Stimulated activated CD8-positive, alpha-beta memory T cell treated with anti-CD3 and anti-CD28 coated beads, Interleukin-7, amount 100 ng/mL, for 4 hours (primary cell): ENCODE results near the gene ATP6V0E1.

ENCODE experiments used
- DNase-seq, 2 donors: peaks; one replicate each; pipeline ENCODE4 v3.0.0-alpha.2; 2020; ENCODE audit warnings: low read depth in 2 of 2

The ATP6V0E1 gene

DNA sequence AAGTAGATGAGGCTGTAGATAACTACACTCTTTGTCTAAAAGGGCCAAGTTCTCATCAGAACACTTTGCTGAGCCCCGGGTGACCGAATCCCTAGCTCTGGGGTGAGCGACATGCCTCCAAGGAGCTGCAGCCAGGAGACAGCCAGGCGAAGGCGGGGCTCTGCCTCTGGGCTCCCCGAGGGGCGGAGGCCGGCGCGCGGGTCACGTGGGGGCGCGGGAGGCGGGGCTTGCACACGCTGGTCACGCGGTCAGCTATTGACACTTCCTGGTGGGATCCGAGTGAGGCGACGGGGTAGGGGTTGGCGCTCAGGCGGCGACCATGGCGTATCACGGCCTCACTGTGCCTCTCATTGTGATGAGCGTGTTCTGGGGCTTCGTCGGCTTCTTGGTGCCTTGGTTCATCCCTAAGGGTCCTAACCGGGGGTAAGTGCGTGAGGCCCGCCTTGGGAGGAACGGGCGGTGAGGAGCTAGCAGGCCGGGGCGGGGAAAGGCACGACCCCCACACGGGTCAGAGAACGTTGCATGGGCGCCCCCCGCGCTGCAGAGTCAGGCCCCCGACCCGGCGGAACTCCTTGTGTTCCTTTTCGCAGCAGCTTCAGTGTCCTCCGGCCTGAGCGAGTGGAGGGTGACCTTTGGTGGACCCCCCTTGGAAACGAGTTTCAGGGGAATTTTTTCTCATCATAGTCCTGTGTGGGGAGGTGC is at the start of gene ATP6V0E1:
Gene ATP6V0E1, plus strand, starts transcription at position 230 of the 702 bp plus-strand sequence. Its CDS starts 90 bp downstream, at position 320.
- peak; percentile 84 to 90 for DNase-seq

DNA sequence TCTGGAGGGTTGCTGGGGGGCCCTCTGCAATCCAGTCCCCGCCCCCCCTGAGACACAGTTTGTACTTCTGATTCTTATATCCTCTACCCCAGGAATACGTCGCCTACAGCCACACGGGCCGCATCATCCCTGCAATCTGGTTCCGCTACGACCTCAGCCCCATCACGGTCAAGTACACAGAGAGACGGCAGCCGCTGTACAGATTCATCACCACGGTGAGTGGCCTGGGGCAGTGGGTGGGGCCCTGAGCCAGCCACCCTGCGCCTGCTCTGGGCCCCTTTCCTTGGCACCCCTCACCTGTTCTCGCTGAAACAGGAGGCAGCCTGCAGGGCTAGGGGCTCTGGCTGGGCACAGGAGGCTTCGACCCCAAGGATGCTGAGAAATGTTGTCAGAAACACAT is 48.5 kb upstream of the ATP6V0E1 start:
- DNase-seq = no peak

DNA sequence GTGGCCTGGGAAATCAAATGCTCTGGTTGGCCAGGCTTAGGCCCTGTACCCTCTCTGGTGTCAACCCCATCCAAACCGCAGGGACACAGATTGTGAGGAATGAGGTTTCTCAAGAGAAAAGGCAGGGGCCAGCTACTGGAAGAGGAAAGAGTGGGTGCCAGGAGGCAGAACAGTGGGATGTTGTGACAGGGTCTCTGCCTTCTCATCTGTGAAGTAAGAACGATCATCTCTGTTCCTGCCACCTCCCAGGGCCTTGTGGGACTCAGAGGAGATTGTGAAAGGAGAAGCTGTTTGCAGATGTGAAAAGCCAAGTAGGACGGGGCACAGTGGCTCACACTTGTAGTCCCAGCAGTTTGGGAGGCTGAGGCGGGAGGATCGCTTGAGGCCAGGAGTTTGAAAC is 47.2 kb upstream of the ATP6V0E1 start:
- no peak for DNase-seq

DNA sequence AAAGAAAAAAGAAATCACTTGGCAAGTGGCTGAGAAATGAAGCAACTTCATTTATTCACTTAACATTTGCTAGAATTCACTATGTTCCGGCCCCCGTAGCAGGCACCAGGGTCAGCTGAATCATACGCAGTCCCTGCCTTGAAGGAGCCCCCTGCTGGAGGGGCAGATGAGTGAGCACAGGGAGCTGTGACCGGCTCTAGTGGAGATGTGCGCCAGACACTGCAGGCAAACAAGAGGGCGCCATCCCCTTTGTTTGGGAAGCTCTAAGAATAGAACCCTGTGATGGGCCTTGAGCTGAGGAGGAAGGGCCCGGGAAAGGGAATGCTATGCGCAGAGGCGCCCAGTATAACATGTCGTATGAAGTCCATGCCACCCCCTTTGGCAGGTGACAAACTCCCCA is 44.5 kb upstream of the ATP6V0E1 start:
- DNase-seq = no peak

DNA sequence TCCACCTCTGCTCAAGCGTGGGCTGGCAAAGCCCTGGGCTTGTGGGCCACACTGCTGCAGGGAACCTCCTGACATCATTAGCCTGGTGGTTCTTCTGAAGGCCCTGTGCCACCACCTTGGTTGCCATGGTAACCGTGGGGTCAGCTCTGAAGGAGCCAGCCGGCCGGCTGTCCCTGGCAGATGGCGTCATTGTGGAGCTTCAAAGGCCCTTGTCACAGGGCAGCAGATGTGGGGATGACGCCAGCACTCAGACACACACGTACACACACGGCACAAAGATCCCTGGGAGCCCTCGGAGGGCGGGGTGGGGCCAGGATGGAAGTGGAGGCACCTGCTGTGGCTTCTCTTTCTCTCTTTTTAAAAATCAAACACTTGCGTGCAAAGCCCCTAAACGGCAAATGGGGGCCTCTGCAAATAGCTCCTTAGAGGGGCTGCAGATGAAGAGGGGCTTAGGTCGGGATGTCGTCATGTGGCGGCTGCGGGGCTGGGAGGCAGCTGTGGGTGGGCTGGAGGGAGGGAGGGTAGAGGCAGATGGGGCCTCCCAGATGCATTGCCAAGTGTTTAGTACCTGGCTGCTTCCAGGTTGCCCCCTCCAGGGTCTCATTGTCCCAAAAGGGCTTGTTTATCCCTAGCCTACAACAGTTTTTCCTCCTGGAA is 43.8 kb upstream of the ATP6V0E1 start:
- DNase-seq = no peak

DNA sequence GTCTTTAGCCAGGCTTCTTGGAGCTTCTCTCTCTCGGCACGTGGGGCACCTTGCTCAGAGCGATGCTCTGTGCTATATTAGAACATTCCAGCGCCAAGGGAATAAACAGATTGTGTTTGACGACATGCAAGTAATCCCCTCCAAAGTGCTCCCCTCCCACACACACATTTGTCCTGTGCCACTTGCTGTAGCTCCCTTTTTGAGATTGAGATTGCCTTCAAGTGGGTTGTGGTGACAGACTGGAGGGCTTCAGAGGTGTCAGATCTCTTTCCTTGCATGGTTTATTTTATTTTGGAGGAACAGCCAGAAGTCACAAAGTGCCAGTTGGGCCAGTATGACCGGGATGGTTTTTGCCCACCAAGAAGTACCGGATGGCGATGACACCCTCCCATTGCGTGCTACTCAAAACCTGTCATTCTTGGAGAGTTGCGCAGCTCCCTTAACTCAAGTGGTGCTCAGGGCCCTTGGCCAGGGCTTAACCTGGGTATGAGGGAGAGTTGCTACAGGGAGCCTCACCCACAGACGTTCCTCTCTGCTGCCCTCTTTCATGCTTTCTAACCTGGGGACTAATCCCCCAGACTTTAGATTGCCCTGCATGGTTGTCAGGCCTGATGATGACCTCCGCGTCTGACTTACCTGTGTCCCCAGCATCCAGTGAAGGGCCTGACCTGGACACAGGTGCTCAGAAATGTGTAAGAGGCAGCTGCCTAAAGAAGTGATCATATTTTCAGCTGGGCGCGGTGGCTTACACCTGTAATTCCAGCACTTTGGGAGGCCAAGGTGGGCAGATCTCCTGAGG is 43.1 kb upstream of the ATP6V0E1 start:
- DNase-seq = no peak

DNA sequence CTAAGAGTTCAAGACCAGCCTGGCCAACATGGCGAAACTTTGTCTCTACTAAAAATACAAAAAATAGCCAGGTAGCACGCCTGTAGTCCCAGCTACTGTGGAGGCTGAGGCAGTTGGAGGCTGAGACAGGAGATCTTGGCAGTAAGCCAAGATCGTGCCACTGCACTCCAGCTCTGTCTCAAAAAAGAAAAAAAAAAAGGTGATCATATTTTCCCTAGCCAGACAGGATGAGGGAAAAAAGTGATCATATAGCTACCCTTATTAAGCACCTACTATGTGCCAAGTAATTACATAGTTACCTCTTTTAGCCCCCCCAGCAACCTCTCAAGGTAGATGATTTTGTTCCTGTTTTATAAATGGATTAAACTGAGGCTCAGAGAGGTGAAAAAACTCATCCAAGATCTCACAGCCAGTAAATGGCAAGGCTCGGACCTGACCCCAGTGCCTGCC is 42.5 kb upstream of the ATP6V0E1 start:
- no peak for DNase-seq

DNA sequence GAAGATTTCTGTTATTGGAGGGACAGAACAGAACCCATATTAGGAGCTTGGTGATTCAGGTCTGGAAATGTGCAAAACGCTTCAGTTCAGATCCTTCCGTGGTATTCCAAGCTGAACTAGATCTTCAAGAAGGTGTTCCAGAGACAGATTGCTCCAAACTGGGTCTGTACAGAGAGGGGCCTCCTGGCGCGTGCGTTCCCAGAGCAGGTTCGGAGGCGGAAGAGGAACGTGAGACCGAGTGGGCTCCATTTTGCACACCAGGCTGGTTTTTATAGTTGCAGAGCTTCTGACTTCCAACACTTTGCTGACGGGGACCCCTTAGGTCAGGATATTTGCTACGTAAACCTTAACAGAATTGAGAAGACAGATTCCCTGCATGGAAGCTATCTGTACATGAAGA is 41.0 kb upstream of the ATP6V0E1 start:
- no peak for DNase-seq

DNA sequence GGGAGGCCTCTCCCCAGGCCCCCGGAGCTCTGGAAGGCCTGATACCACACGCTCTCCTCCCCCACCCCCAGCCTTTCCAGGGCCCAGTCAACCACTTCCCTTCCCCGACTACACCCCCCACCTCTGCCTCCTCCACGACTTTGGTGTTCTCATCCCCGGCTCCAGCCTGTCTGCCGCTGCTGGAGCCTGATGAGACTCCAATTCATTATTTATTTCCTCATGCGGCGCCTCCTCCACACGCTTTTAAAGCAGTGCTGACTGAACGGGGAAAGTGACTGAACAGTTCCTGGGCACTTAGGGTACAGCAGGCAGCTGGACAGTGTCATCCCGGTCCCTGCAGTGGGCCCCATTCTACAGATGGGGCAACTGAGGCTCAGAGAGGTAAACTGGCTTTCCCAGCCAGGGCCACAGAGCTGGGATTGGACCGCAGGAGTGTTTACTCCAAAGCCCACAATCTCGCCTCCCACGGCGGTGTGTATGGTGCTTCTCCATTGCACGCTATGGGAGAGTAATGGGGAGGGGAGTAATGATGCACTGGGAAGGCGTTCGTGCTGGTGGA is 40.2 kb upstream of the ATP6V0E1 start:
- DNase-seq = no peak

DNA sequence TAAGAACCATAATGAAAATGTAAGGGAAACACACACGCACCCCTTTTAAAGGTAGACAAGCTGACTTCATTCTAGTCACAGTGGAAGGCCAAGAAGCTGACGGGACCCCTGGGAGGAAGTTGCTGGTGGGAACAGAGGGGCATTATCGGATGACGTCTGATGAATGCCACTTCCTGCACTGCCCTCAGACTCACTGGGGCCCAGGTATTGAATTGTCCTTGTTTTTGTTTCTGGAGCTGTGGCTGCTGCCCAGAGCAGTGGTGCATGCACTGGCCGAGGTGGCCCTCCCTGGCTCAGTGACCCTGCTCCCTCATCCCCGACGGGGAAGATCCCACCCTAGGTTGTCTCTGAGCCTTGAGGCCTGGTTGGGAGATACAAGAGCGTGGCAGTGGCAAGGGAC is 39.7 kb upstream of the ATP6V0E1 start:
- DNase-seq = no peak

DNA sequence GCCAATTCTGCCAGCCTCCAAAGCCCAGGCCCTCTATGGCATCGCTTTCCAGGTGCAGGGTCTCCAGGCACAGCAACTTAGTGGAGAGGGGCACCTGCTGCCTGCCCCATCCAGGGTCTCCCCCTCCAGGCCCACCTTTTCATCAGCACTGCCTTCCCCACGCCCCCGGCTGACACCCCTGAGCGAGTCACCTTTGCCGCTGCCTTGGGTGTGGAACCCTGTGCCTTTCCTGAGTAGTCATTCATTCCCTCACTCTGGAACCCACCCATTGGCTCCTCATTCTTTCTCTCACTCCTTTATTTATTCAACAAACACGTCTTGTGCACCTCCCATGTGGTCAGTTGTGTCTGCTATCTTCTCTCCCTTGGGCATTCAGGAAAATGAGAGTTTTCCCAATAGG is 38.8 kb upstream of the ATP6V0E1 start:
- DNase-seq = no peak

DNA sequence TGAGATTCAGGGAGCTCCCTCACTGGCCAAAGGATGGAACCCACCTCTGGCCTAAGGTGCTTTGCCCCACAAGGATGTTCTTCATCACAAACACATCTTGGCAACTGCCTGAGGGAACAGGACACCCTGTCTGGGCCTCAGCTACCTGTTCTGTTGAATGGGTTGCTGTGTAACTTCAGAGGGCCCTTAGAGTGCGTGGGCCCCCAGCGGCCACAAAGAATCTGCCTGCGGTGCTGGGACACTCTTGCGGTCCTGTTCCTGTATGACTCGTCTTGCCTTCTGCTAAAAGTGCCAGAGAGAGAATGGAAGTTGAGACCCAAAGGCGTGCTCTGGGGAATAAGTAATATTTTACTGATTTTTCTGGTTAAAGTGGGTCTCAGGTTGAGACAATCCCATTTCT is 38.4 kb upstream of the ATP6V0E1 start:
- no peak for DNase-seq

DNA sequence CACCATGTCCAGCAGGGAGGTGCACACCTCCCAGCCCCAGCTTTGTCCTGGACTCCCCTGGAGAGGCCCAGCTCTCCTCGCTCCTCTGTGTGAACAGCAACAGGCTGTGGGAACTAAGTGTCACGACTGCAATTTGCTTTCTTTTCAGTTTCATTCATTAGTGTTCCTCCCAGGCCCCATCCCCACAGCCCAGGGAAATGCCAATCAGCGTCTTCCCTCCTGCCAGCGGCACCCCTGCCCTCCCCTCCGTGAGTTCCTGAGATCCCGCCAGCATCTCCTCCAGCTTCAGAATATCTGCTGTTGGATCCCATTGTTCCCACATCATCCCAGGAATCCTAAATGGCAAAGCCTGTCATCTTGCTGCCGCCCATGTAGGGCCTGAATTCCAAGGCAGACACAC is 37.4 kb upstream of the ATP6V0E1 start:
- no peak for DNase-seq

DNA sequence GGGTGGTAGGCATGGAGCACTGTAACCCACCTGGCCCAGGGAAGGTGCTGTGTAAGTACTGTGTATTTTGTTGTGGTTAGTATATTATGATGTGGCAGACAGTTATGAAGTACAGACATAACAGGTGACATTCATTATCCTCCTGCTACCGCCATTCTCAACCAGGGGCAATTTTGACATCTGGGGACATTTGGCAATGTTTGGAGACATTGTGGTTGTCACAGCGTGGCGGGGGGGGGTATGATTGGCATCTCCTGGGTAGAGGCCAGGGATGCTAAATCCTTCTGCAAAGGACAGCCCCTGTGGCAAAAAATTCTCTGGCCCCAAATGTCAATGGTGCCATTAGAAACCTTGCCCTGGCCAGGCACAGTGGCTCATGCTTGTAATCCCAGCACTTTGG is 34.1 kb upstream of the ATP6V0E1 start:
- DNase-seq = no peak

DNA sequence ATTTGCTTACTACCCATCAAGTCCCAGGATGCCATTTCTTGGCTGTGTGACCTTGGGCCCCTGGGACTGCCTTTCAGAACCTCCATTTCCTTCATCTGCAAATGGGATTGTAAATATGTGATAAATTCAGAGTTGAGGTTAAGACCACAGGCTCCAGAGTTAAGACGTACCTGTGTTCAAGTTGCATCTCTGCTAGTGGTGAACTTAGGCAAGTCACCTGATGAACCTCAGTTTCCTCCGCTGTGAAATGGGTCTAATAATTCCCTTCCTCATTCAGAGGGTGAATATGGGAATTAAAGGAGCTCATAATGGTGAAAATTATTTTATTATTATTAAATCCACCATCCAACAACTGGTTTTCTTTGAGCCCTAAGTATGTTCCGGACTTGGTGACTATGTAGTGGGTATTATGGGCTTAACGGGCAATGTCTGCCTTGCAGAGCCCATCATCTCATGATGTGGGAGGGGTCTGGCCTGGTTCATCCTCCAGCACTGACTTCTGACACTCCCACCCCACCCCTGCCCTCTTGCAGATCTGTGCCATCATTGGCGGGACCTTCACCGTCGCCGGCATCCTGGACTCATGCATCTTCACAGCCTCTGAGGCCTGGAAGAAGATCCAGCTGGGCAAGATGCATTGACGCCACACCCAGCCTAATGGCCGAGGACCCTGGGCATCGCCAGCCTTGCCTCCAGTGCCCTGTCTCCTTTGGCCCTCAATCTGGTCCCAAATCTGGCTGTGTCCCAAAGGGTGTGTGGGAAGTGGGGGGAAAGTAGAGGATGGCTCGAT is 33.2 kb upstream of the ATP6V0E1 start:
- no peak for DNase-seq

DNA sequence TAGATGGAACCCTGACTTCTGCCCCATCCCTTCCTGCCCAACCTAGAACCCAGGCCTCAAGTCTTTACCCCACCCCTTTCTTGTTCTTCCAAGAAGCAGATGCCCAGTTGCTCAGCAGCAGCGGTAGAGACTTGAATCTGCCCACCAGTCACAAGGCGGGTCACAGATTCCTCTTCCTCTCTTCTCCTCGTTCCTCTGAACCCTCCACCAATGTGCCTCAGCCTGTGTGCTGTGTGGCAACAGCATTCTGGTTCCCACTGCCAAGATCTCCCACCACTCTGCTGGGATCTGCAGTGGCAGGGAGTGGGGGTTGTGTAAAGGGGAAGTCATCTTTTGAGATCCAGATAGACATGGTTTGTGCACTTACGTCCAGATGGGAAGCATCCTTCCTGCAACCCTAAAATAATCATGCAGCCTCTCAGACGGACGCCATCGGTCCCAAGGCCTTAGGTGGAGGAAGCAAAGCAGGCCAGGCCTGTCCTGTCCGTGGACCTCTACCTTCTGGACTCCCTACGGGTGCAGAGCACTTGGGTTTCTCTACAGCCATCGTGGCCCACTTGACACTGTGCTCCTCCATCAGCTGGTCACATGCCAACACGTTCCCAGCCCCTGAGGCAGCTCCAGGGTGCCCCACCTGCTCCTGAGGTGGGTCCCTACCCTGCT is 32.1 kb upstream of the ATP6V0E1 start:
- DNase-seq = no peak

DNA sequence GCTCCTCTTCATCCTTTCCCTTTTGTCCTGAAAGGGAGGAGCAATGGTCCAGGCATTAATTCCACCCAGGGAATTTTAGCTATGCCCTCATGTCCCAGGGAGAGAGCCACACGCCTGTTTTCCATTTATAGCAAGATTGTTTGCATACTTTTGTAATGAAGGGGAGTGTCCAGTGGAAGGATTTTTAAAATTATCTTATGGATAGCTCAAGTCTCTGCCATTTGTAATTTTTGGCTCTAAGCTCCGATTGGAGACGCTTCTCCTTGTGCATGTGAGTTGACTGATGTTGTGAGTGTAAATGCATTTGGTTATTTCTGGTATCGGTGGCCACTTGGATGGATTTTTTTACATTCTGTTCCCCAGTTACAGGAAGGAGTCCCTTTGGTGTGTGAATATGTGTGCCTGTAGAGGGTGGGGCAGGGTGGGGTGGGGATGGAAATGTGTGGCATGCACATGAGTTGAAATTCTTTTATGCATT is 31.5 kb upstream of the ATP6V0E1 start:
- no peak for DNase-seq

DNA sequence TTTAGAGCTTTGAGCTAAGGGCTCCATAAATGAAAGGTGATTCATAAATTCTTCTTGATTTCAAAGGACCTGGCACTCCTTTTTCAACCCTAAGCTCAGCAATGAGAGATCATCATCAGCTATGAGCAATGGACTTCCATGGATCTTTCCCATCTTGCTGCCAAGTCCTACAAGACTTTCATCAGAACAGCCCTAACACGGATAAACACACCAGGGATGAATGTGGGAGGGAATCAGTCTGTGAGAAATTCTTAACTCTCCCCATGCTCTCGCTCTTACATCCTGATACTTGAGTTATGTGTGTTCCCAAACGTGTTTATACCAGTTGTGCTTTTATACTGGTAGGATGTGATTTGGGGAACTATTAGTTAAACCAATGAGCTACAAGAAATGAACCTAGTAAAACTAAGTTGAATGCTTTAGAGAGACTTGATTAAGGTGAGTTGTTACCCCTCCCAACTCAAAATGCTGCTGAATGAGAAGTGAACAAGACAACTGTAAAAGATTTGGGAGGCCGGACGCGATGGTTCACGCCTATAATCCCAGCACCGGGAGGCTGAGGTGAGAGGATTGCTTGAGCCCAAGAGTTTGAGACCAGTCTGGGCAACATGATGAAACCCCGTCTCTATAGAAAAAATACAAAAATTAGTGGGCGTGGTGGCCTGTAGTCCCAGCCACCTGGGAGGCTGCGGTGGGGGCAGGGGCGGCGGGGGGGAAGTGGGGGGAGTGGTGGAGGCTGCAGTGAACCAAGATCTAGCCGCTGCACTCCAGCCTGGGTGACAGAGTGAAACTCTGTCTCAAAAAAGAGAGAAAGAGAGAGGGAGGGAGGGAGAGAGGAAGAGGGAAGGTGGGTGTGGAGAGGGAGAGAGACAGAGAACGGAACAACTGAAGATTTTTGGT is 29.5 kb upstream of the ATP6V0E1 start:
- DNase-seq = no peak

DNA sequence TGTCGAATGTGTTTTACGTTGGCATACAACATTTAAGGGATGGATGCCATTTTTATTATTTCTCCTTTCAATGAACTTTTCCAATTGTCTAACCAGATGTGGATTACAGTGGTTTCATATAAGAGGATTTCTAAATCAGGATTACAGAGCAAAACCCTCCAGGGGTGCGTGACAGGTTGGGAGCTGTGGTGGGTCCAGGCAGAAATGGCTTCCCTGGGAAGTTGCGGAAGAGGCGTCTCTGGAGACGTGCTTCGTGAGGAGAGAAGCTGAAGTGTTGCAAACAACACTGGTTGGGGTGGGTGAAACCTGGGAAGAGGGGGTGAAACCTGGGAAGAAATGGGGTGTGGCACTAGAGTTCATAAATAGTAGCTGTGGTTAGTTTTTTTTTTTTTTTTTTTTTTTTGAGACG is 28.8 kb upstream of the ATP6V0E1 start:
- DNase-seq = no peak

DNA sequence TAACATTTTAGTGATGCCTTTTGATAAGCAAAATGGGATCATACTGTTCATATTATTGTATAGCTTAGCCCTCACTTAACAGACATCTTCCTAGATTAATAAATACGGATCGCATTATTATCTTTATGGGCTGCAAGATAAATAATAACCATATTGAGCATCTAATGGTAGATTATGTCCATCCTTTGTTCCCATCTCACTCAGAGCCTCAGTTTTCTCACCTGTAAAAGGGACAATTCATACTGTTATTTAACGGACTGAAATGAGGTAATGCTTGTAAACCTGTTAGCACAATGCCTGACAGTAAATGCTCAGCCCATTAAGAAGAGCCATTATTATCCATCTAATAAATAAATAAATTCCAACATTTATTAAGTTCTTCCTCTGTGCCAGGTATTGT is 27.3 kb upstream of the ATP6V0E1 start:
- no peak for DNase-seq
